ENCODE results near the gene RUNX2. TPM values are rescaled to one million over a fixed set of nuclear protein-coding genes. Genes with fewer than 3 reads are reported as not detected.
A peak's percentile ranks its signal among the peaks of the same experiment; 100 is the strongest.

RUNX2 gene
- total RNA-seq, 1 experiment from 2014 or later: 3.8 TPM

DNA sequence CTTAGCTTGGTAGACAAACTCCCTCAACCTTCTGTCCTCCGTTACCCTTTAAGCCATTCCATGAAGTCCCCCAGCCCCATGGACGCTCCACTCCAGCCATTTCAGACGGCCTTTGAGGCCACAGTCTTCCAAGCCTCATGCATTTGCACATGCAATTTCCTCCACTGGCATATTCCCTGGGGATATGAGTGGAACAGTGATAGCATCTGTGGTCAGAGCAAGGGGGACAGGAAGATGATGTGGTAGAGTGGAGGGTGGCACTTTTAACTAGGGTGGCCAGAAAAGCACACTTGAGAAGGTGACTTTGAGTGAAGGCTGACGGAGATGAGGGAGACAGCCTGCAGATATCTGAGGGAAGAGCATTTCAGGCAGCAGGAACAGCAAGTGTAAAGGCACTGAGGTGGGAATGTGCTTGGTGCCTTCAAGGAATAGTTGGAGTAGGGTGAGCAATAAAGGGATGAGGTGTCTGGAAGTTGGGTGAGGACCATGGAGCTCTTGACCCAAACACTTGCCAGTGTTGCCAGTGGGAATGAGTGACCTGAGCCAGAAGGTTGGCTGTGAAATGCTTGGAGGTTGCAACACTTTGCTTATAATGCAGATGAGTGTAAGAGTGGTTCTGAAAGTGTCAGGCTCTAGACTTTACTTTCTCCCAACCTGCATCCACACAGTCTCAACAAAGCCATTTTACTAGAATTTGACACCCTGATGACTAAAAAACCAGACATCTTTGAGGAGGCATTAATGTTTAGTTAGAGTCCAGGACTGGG lies 325.2 kb downstream of the RUNX2 start:
- POLR2A ChIA-PET (ENCODE audit: unreplicated experiment): no interaction called here

DNA sequence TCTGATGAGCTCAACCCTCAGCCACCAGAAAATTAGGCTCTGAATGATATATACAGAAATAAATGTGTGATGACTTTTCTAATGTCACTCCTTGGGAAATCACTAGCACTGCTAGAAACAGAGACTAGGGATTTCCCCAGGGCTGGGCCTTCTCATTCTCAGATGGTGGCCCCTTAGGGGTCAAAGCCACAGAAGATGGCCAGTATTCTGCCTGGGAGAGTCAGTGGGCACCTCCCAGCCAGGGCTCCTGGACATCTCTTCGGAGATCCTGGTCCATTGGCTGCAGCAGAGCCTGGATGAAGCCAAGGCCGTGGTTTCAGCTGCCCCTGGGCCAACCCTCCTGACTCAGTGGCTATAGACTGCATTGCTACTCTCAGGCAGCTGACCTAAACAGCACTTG lies 326.5 kb downstream of the RUNX2 start:
- intact Hi-C loops (cut with micrococcal nuclease): loop anchor here (1.0 to 5.0 kb wide), 3 partner anchors 60 to 232 kb away; no protein-coding TSS in a partner anchor
- peak overlapping the region; percentile 98 for H3K27ac ChIP-seq (ENCODE audit: low read length)
- H3F3A ChIP-seq (ENCODE audit: low read length, unreplicated experiment): peaks cover 8% of the 10 kb centered on the region

More for the DNA sequence above, 325.2 kb downstream of the RUNX2 start:
- Histone ChIP-seq H3K27ac (ENCODE audit: low read length) (peak overlapping the region; percentile 89), H4K20me1 (ENCODE audit: low read length) (no peaks in the 10 kb centered on the region), H3K9me3 (ENCODE audit: low read length) (no peaks in the 10 kb centered on the region), H3F3A (ENCODE audit: low read length, unreplicated experiment) (peaks cover 8% of the 10 kb centered on the region), H3K9me2 (replicated peaks; ENCODE audit: low read length) (no peaks in the 10 kb centered on the region), H3K79me2 (ENCODE audit: low read length) (no peaks in the 10 kb centered on the region), H3K27me3 (ENCODE audit: low read length) (no peaks in the 10 kb centered on the region), H3K9ac (ENCODE audit: low read length) (no peak overlapping the region), H2AFZ (ENCODE audit: low read length) (no peak overlapping the region), H3K4me2 (ENCODE audit: low read length) (no peak overlapping the region), H3K36me3 (ENCODE audit: low read depth, low read length) (no peaks in the 10 kb centered on the region), H3K4me3 (ENCODE audit: low read length) (no peak overlapping the region), H3K4me1 (ENCODE audit: insufficient read depth, low read length) (peaks cover 81% of the 10 kb centered on the region)
- CTCF ChIA-PET: no interaction called here
- DNase-seq: no peak
- TF ChIP-seq, protein P1, sequence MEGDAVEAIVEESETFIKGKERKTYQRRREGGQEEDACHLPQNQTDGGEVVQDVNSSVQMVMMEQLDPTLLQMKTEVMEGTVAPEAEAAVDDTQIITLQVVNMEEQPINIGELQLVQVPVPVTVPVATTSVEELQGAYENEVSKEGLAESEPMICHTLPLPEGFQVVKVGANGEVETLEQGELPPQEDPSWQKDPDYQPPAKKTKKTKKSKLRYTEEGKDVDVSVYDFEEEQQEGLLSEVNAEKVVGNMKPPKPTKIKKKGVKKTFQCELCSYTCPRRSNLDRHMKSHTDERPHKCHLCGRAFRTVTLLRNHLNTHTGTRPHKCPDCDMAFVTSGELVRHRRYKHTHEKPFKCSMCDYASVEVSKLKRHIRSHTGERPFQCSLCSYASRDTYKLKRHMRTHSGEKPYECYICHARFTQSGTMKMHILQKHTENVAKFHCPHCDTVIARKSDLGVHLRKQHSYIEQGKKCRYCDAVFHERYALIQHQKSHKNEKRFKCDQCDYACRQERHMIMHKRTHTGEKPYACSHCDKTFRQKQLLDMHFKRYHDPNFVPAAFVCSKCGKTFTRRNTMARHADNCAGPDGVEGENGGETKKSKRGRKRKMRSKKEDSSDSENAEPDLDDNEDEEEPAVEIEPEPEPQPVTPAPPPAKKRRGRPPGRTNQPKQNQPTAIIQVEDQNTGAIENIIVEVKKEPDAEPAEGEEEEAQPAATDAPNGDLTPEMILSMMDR (conservative IDR thresholded peaks at IDR 0.05; ENCODE audit: low read depth, low read length): no peak
- ATAC-seq: no peak
- no TSS peak for BruUV-seq (replicated peaks)
- intact Hi-C loops (cut with micrococcal nuclease): loop anchor here (1.0 kb wide), 1 partner anchor 39 kb away; no protein-coding TSS in a partner anchor

More for the DNA sequence above, 326.5 kb downstream of the RUNX2 start:
- no peaks in the 10 kb centered on the region for H3K27me3 ChIP-seq (ENCODE audit: low read length)
- no peak overlapping the region for H3K4me3 ChIP-seq (ENCODE audit: low read length)
- H3K9ac ChIP-seq (ENCODE audit: low read length): peak overlapping the region; percentile 77
- no peaks in the 10 kb centered on the region for H3K9me3 ChIP-seq (ENCODE audit: low read length)
- H4K20me1 ChIP-seq (ENCODE audit: low read length): no peaks in the 10 kb centered on the region
- ATAC-seq (no peak), DNase-seq (no peak)
- H3K36me3 ChIP-seq (ENCODE audit: low read depth, low read length): no peaks in the 10 kb centered on the region
- ChIA-PET POLR2A (ENCODE audit: unreplicated experiment) (no interaction called here), CTCF (no interaction called here)
- TF ChIP-seq, protein P1 (conservative IDR thresholded peaks at IDR 0.05; ENCODE audit: low read depth, low read length): no peak
- TF ChIP-seq EZH2phosphoT487 (IDR thresholded peaks at IDR 0.05; ENCODE audit: borderline replicate concordance, low read length): no peak
- TF ChIP-seq EZH2 (IDR thresholded peaks at IDR 0.05; ENCODE audit: low read length, unreplicated experiment): no peak
- no TSS peak for BruUV-seq (replicated peaks)
- no peak overlapping the region for H3K4me2 ChIP-seq (ENCODE audit: low read length)
- H3K9me2 ChIP-seq (replicated peaks; ENCODE audit: low read length): no peaks in the 10 kb centered on the region
- H3K4me1 ChIP-seq (ENCODE audit: insufficient read depth, low read length): peaks cover 83% of the 10 kb centered on the region
- no peak overlapping the region for H2AFZ ChIP-seq (ENCODE audit: low read length)
- H3K79me2 ChIP-seq (ENCODE audit: low read length): no peaks in the 10 kb centered on the region

All from PC-3 (cell line).